OCI-LY7 (cell line): Measurements from ENCODE around the gene NCLN. TPM values are rescaled to one million over a fixed set of nuclear protein-coding genes. Genes with fewer than 3 reads are reported as not detected.

Source experiments
- BruUV-seq: library from RNA; stranded (reverse); fragments of 400-500 nt; replicated peaks from 2 replicates; lab custom pipeline; 2021; lab: Mats Ljungman, UMichigan
- CTCF ChIA-PET: fragments of 300-600 bp; sonication (Branson Sonifier 250); formaldehyde crosslinking; loops from one replicate; lab custom pipeline; 2022; ENCODE audit warnings: antibody characterized with exemption; ENCODE audit not compliant: unreplicated experiment; lab: Charles Lee
- POLR2A ChIA-PET: fragments of 300-600 bp; sonication (Branson Sonifier 250); formaldehyde crosslinking; loops from one replicate; lab custom pipeline; 2022; ENCODE audit warnings: antibody characterized with exemption; lab: Charles Lee
- DNase-seq: peaks from one replicate; pipeline ENCODE4 v3.0.0-alpha.2; 2015; ENCODE audit warnings: low spot score
- H2AFZ ChIP-seq: fragments of 200-600 bp; sonication (generic), shearing (Covaris generic); 2 replicates; pipeline ENCODE4 v1.6.1; 2014; ENCODE audit warnings: mild to moderate bottlenecking, antibody characterized with exemption, low read length, moderate library complexity
- H3K27ac ChIP-seq: fragments of 200-600 bp; sonication (generic); 2 replicates; pipeline ENCODE4 v1.5.1; 2014; ENCODE audit warnings: mixed run types, low read depth, mild to moderate bottlenecking, moderate library complexity, low read length, inconsistent platforms; ENCODE audit not compliant: poor library complexity, severe bottlenecking
- H3K36me3 ChIP-seq: fragments of 200-600 bp; sonication (generic); 2 replicates; pipeline ENCODE4 v1.6.1; 2014; ENCODE audit warnings: mild to moderate bottlenecking, antibody characterized with exemption, low read length, moderate library complexity, mixed read lengths; ENCODE audit not compliant: insufficient read depth
- H3K4me1 ChIP-seq: fragments of 200-600 bp; sonication (generic); 2 replicates; pipeline ENCODE4 v1.5.1; 2014; ENCODE audit warnings: mild to moderate bottlenecking, low read length; ENCODE audit not compliant: insufficient read depth, poor library complexity, severe bottlenecking
- H3K4me2 ChIP-seq: fragments of 200-600 bp; sonication (generic); 2 replicates; pipeline ENCODE4 v1.6.1; 2014; ENCODE audit warnings: mild to moderate bottlenecking, low read length
- H3K4me3 ChIP-seq: fragments of 200-600 bp; sonication (generic); 2 replicates; pipeline ENCODE4 v1.5.1; 2014; ENCODE audit warnings: mild to moderate bottlenecking, low read depth, low read length; ENCODE audit not compliant: poor library complexity, severe bottlenecking
- H3K79me2 ChIP-seq: fragments of 200-600 bp; sonication (generic); 2 replicates; pipeline ENCODE4 v1.6.1; 2016; ENCODE audit warnings: low read depth, mild to moderate bottlenecking, low read length, moderate library complexity, mixed read lengths; ENCODE audit not compliant: insufficient read depth
- H3K9me2 ChIP-seq: fragments of 200-600 bp; sonication (generic); 2 replicates; pipeline ENCODE4 v1.6.1; 2016; ENCODE audit warnings: mild to moderate bottlenecking, low read length, mixed read lengths; ENCODE audit not compliant: insufficient read depth
- H3K9me3 ChIP-seq: fragments of 200-600 bp; sonication (generic); 2 replicates; pipeline ENCODE4 v1.6.1; 2014; ENCODE audit warnings: mild to moderate bottlenecking, mixed run types, low read length, mixed read lengths
- H4K20me1 ChIP-seq: fragments of 200-600 bp; sonication (generic); 2 replicates; pipeline ENCODE4 v1.6.1; 2014; ENCODE audit warnings: mild to moderate bottlenecking, antibody characterized with exemption, low read length, moderate library complexity, mixed read lengths; ENCODE audit not compliant: insufficient read depth
- CTCF ChIP-seq: fragments of 200-600 bp; sonication (generic); conservative IDR thresholded peaks from 2 replicates; pipeline ENCODE4 v1.5.1; 2014; ENCODE audit warnings: mild to moderate bottlenecking, antibody characterized with exemption, low read length, moderate library complexity, mixed read lengths
- EZH2phosphoT487 ChIP-seq: fragments of 200-600 bp; sonication (generic); IDR thresholded peaks from 2 replicates; pipeline ENCODE4 v1.6.1; 2018; ENCODE audit warnings: low read depth, borderline replicate concordance, mild to moderate bottlenecking, mixed run types, antibody characterized with exemption, low read length, moderate library complexity, mixed read lengths
- intact Hi-C: fragments of 100-400 bp; cut with micrococcal nuclease; formaldehyde crosslinking; loops from one replicate; pipeline ENCODE4 v1.10.0; 2022; ENCODE audit not compliant: unreplicated experiment
- total RNA-seq, 2 experiments: library from RNA; depleted of rRNA in 1 of 2; stranded (reverse); fragments of >200 nt in 1 of 2; shearing (Covaris generic) in 1 of 2; gene quantifications; 2 replicates each; pipeline ENCODE4 v1.2.3, GENCODE V29; 2014 to 2022

NCLN gene
- total RNA-seq, 2 experiments from 2014 or later, result 49.2 to 61.9 TPM

DNA sequence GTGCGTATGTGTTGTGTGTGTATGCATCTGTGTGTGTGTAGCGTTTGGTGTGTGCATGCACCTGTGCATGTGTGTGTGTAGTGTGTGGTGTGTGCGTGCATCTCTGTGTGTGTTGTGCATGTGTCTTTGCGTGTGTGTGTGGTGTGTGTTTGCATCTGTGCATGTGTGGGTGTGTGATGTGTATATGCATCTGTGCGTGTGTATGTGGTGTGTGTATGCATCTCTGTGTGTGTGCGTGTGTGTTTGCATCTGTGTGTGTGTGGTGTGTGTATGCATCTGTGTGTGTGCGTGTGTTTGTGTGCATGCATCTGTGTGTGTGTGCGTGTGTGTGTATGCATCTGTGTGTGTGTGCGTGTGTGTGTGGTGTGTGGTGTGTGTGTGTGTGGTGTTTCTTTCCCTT, 59.3 kb downstream of the NCLN start:
- intact Hi-C loops, result no loop called here
- no peak overlapping the region for H3K4me3 ChIP-seq
- no peaks in the 10 kb centered on the region for H3K9me2 ChIP-seq
- H2AFZ ChIP-seq, result no peak overlapping the region
- H3K79me2 ChIP-seq, result no peaks in the 10 kb centered on the region
- ChIA-PET POLR2A (no interaction called here), CTCF (no interaction called here)
- no peaks in the 10 kb centered on the region for H3K4me1 ChIP-seq
- no peaks in the 10 kb centered on the region for H3K9me3 ChIP-seq
- no peak overlapping the region for H3K4me2 ChIP-seq
- H4K20me1 ChIP-seq, result no peaks in the 10 kb centered on the region
- H3K27ac ChIP-seq, result no peak overlapping the region
- no peaks in the 10 kb centered on the region for H3K36me3 ChIP-seq
- no peak for DNase-seq
- TF ChIP-seq CTCF, result no peak
- TF ChIP-seq EZH2phosphoT487, result no peak
- no TSS peak for BruUV-seq

GRCh38 chr19:3248728-3249326, 63.1 kb downstream of the NCLN start:
- H3K9me3 ChIP-seq, result no peaks in the 10 kb centered on the region
- POLR2A ChIA-PET, result no interaction called here
- H3K27ac ChIP-seq, result no peak overlapping the region
- no peak for DNase-seq
- TF ChIP-seq EZH2phosphoT487 (no peak), CTCF (no peak)
- H3K4me3 ChIP-seq, result no peak overlapping the region
- no peaks in the 10 kb centered on the region for H3K36me3 ChIP-seq
- CTCF ChIA-PET, result no interaction called here
- no peaks in the 10 kb centered on the region for H3K79me2 ChIP-seq
- H3K4me1 ChIP-seq, result no peaks in the 10 kb centered on the region
- no TSS peak for BruUV-seq
- H3K4me2 ChIP-seq, result no peak overlapping the region
- H4K20me1 ChIP-seq, result no peaks in the 10 kb centered on the region
- H3K9me2 ChIP-seq, result no peaks in the 10 kb centered on the region
- no peak overlapping the region for H2AFZ ChIP-seq
- intact Hi-C loops, result no loop called here

- H2AFZ ChIP-seq, result no peak overlapping the region
- DNase-seq, result peak; percentile 37
- ChIA-PET POLR2A (no interaction called here), CTCF (no interaction called here)
- intact Hi-C loops, result no loop called here
- H3K79me2 ChIP-seq, result no peaks in the 10 kb centered on the region
- no peaks in the 10 kb centered on the region for H3K4me1 ChIP-seq
- no peak for TF ChIP-seq CTCF
- TF ChIP-seq EZH2phosphoT487, result no peak
- no peaks in the 10 kb centered on the region for H3K9me2 ChIP-seq
- H4K20me1 ChIP-seq, result no peaks in the 10 kb centered on the region
- no peak overlapping the region for H3K4me3 ChIP-seq
- no peak overlapping the region for H3K4me2 ChIP-seq
- no peaks in the 10 kb centered on the region for H3K9me3 ChIP-seq
- H3K36me3 ChIP-seq, result no peaks in the 10 kb centered on the region
- BruUV-seq, result no TSS peak
- no peak overlapping the region for H3K27ac ChIP-seq
Measured at GRCh38 chr19:3249408-3249807, 63.7 kb downstream of the NCLN start.
